Esophagus squamous epithelium (tissue), 4 donors: Measurements from ENCODE around the gene OR6M1.

ENCODE experiments used
- CTCF ChIP-seq, 6 experiments: fragments of 450-650 bp in 4 of 6; fragments of 200-600 bp in 2 of 6; sonication (generic) in 2 of 6; IDR thresholded peaks; one replicate each; pipeline ENCODE4 v1.5.1; 2016 to 2019; ENCODE audit warnings: antibody characterized with exemption in 6 of 6, mild to moderate bottlenecking in 4 of 6, moderate library complexity in 4 of 6
- POLR2A ChIP-seq, 4 donors: fragments of 450-650 bp; IDR thresholded peaks; one replicate each; pipeline ENCODE4 v1.6.1; 2017; ENCODE audit warnings: antibody characterized with exemption in 4 of 4, mild to moderate bottlenecking in 4 of 4, moderate library complexity in 3 of 4

- no peak for TF ChIP-seq CTCF (IDR thresholded peaks at IDR 0.05)
- TF ChIP-seq POLR2A (IDR thresholded peaks at IDR 0.05) = no peak
These were observed 26.9 kb upstream of the OR6M1 start for GRCh38 chr11:123833095-123833494.
